ENCODE measurements around the gene FOXP1.
"Not testable (repeated sequence)": the region's sequence is repeated elsewhere in the genome, so short reads cannot be mapped to it uniquely, and the experiment has no call there.

The FOXP1 gene

GRCh38 chr3:70981231-70981880, 602.2 kb downstream of the FOXP1 start:
- no peak for DNase-seq (ENCODE audit: low read depth, low spot score)
- in situ Hi-C loops (cut with HindIII; ENCODE audit: low sequenced_read_pairs), result no loop called here
- no peak overlapping the region for H3K4me3 ChIP-seq (ENCODE audit: low read depth, low read length)
- TF ChIP-seq CTCF (IDR thresholded peaks at IDR 0.05; ENCODE audit: low read depth, low read length), result no peak

- in situ Hi-C loops (cut with HindIII; ENCODE audit: low sequenced_read_pairs), result no loop called here
- peak; percentile 24 for DNase-seq (ENCODE audit: low read depth, low spot score)
- TF ChIP-seq CTCF (IDR thresholded peaks at IDR 0.05; ENCODE audit: low read depth, low read length), result no peak
- H3K4me3 ChIP-seq (ENCODE audit: low read depth, low read length), result no peak overlapping the region
Measured at GRCh38 chr3:70980646-70981170, 602.8 kb downstream of the FOXP1 start.

- no peak for DNase-seq (ENCODE audit: low read depth, low spot score)
- no peak overlapping the region for H3K4me3 ChIP-seq (ENCODE audit: low read depth, low read length)
- no peak for TF ChIP-seq CTCF (IDR thresholded peaks at IDR 0.05; ENCODE audit: low read depth, low read length)
- in situ Hi-C loops (cut with HindIII; ENCODE audit: low sequenced_read_pairs), result no loop called here
Measured at GRCh38 chr3:70979983-70980645, 603.4 kb downstream of the FOXP1 start.

GRCh38 chr3:70977712-70978111, 605.8 kb downstream of the FOXP1 start:
- in situ Hi-C loops (cut with HindIII; ENCODE audit: low sequenced_read_pairs), result no loop called here
- no peak for DNase-seq (ENCODE audit: low read depth, low spot score)
- no peak for TF ChIP-seq CTCF (IDR thresholded peaks at IDR 0.05; ENCODE audit: low read depth, low read length)
- no peak overlapping the region for H3K4me3 ChIP-seq (ENCODE audit: low read depth, low read length)

GRCh38 chr3:70975981-70976380, 607.5 kb downstream of the FOXP1 start:
- DNase-seq (ENCODE audit: low read depth, low spot score); in situ Hi-C loops (cut with HindIII; ENCODE audit: low sequenced_read_pairs); H3K4me3 ChIP-seq (ENCODE audit: low read depth, low read length): not testable (repeated sequence)

GRCh38 chr3:70974747-70975146, 608.8 kb downstream of the FOXP1 start:
- TF ChIP-seq CTCF (IDR thresholded peaks at IDR 0.05; ENCODE audit: low read depth, low read length), result no peak
- no peak for DNase-seq (ENCODE audit: low read depth, low spot score)
- in situ Hi-C loops (cut with HindIII; ENCODE audit: low sequenced_read_pairs), result no loop called here
- no peak overlapping the region for H3K4me3 ChIP-seq (ENCODE audit: low read depth, low read length)

GRCh38 chr3:70973558-70973957, 610.0 kb downstream of the FOXP1 start:
- peak; percentile 52 for DNase-seq (ENCODE audit: low read depth, low spot score)
- in situ Hi-C loops (cut with HindIII; ENCODE audit: low sequenced_read_pairs), result no loop called here
- TF ChIP-seq CTCF (IDR thresholded peaks at IDR 0.05; ENCODE audit: low read depth, low read length), result no peak
- H3K4me3 ChIP-seq (ENCODE audit: low read depth, low read length), result no peak overlapping the region

Data from astrocyte of the spinal cord (primary cell).